Stimulated activated CD4-positive, alpha-beta T cell treated with anti-CD3 and anti-CD28 coated beads, Interleukin-2, amount 100 ng/mL, for 24 hours (primary cell): ENCODE results near the gene CACNA1C.
"Not testable (repeated sequence)": the region's sequence is repeated elsewhere in the genome, so short reads cannot be mapped to it uniquely, and the experiment has no call there.

ENCODE experiments used
- DNase-seq, 2 donors: peaks; one replicate each; pipeline ENCODE4 v3.0.0-alpha.2; 2020

Gene CACNA1C

DNA sequence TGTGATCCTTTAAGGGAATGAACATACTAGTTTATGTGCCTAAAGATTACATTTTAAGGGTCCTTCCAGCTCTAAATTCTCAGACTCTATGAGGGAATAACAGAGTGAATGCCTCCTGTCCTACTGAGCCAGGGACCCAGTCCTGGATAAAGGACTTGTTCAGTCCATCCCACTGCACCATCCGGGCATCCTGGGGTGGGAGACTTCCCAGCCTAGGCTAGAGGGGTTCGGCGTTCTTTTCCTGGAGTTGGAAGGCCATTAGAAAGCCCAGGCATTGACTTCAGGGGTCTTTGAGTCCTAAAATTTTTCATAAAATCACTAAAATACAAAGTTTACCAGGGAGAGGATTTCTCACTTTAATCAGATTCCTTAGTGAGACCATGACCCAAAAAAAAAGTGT, 614.1 kb downstream of the CACNA1C start:
- no peak for DNase-seq

DNA sequence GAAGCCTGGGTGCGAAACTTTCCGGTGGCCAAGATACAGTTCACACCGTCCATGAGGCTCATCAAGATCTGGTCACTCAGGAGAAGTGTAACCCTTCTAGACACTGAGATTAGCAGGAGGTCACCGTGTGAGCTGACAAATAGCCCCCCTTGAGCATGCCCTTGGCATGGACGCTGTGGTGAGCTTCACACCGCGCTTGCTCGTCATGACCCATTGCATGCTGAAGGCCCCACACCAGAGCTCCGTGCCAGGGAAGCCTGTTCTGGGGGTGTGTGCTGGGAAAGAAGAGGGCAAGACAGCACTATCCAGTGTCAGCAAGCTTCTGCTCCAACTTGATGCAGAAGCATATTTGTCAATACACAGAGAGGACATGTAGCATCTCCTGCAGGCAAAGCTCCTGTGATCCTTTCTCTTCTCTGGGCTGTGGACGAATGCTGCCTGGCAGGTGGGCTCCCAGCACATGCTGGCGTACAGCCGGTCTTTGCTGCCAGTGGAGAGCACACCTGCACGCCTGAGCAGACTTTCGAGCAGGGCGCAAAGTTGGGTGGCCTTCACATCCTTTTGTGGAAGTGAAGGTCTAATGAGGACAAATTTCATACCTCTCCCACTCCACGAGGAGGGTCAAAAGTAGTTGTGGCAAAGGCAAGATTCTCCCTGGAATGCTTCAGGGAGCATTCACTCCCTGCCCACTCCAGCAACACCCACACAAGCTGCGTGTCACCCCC, 615.1 kb downstream of the CACNA1C start:
- no peak for DNase-seq

- no peak for DNase-seq
These were observed 616.0 kb downstream of the CACNA1C start for GRCh38 chr12:2668816-2669215.

- no peak for DNase-seq
These were observed 616.8 kb downstream of the CACNA1C start for GRCh38 chr12:2669560-2669959.

DNA sequence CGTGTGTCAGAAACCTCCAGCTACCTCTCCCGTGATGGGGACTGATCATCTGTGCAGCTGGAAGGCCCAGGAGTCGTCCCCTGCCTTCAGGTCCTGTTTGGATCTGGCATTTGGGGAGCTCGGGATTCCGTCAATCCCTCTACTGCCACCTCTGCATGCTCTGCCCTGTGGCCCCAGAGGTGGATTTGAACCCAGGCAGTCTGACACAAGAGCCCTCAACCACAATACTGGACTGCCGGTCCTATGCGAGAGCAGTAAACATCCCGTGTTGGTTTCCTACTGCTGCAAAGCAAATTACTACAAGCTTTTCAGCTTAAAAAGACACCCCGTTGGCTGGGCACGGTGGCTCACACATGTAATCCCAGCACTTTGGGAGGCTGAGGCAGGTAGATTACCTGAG, 620.1 kb downstream of the CACNA1C start:
- DNase-seq, result no peak

DNA sequence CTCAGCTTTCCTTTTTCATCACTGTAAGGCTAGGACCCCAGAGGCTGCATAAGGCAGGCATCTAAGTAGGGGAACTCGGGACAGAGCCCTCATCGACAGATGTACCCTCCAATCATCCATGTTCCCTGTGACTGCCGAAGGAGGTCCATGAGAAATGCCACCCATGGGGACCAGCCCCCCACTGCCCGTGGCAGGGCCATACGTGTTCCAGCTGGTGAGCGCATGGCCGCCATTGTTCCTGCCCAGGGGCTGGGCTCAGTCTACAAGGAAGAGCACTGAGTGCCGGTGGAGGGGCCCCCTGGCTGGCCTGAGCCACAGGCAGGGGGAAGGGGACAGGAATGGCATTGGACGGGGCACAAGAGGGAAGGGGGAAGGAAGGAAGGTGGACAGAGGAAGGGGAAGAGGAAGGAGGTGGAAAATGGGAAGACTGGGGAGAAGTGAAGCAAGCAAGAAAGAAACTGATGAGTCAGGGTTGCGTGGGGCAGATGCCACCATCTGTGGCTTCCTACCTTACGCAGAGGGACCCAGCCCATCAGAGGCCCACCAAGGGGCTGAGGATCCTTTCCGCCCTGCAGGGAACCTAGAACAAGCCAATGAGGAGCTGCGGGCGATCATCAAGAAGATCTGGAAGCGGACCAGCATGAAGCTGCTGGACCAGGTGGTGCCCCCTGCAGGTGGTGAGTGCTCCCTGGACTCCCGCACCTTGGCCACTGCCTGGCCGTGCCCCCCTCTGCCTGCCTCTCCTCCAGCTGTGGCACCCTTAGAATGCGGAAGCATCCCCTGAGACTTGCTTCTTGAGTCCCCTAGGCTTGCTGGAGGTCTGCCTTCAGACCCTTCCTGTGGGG, 621.4 kb downstream of the CACNA1C start:
- DNase-seq, result no peak

- no peak for DNase-seq
These were observed 623.0 kb downstream of the CACNA1C start for GRCh38 chr12:2675776-2676175.

GRCh38 chr12:2677142-2677880, 624.5 kb downstream of the CACNA1C start:
- no peak for DNase-seq

GRCh38 chr12:2678426-2678825, 625.6 kb downstream of the CACNA1C start:
- DNase-seq, result no peak

- no peak for DNase-seq
These were observed 626.5 kb downstream of the CACNA1C start for GRCh38 chr12:2679068-2679815.

GRCh38 chr12:2679816-2680675, 627.3 kb downstream of the CACNA1C start:
- no peak for DNase-seq

- no peak for DNase-seq
These were observed 627.9 kb downstream of the CACNA1C start for GRCh38 chr12:2680676-2681039.

- no peak for DNase-seq
These were observed 628.8 kb downstream of the CACNA1C start for GRCh38 chr12:2681450-2682205.

GRCh38 chr12:2682296-2683251, 629.8 kb downstream of the CACNA1C start:
- no peak for DNase-seq

DNA sequence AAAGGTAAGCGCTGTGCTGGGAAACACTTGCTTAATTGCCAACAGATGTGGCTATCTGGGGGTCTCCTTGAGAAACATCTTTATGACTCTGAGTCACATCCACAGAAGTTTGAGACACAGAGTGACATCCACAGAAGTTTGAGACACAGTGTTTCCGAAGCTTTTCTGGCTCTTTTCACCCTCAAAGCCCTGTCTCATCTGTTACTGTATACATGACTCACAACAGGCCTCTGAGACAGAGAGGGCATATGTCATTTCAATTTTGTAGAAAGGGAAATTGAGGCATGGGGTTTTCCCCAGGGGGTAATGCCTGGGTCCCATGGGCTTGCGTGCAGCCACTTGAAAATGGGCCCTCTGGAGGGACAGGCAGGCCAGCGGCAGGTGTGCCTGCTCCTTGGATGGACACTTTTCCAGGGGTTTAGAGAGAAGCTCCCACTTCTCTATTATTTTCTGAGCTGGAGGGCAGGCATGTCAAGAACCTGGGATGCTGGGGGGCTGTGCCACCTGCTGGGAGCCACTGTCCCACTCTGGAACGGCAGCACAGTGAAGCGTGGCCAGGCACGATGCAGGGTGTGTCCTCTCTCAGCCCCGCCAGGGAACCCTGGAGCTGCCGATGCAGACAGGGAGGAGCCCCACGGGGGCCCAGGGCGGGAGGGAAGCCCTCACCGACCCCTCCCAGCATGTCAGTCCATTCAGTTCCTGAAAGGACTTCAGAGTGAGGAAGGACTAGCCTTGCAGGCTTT, 630.7 kb downstream of the CACNA1C start:
- no peak for DNase-seq

DNA sequence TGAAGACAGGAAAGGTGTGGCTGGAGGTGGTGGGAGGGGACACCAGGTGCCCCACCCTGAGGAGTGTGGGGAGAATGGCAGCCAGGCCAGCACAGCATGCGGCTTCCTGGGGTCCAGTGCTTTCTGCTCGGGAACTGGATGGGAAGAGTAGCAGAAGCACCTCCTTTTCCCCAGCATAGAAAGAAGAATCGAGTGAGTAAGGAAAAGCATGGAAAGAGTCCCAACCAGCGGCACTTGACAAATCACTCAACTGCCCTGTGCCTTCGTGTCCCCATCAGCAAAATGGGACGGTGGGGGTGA, 631.2 kb downstream of the CACNA1C start:
- not testable (repeated sequence) for DNase-seq

DNA sequence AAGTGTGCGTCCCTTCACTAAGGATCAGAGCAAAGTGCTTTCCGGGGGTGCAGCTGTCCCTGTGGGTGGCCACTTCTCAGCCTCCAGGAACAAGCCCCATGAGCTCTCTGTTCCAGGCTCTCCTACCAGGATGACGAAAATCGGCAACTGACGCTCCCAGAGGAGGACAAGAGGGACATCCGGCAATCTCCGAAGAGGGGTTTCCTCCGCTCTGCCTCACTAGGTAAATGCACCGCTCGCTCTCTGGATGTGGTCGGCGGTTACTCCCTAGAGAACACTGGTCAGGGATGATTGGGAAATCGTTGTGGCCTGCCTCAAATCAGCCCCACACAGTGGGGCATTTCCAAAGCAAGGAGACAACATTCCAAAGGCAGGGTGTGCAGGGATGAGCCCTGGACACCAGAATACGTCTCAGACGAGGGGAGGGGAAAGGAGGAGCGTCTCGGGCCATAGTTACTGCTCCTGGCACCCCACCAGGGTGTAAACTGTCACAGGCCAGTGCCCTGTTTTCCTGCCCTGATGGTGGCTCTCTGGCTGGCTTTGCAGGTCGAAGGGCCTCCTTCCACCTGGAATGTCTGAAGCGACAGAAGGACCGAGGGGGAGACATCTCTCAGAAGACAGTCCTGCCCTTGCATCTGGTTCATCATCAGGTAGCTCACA, 633.0 kb downstream of the CACNA1C start:
- DNase-seq, result not testable (repeated sequence)

DNA sequence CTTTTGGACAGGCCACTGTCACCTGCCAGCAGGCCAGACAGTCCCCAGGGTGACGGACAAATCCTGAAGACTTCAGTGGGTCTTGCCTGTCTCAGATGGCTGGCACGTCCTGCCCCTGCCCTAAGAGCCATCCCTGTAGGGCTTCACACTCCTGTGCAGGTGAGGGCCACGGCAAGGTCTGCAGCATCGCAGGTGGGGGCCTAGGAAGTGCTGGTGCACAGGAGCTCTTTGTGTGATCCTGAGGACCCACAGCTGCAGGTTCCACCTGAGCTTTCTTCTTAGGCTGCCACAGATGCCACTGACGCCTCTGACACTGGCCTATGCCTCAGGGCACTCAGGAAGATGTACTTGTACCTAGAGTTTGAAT, 633.5 kb downstream of the CACNA1C start:
- DNase-seq, result no peak

- DNase-seq, result no peak
These were observed 634.3 kb downstream of the CACNA1C start for GRCh38 chr12:2687058-2687457.
